Right atrium auricular region (tissue), 2 donors: ENCODE data around the gene SERPINE2. TPM values are rescaled to one million over a fixed set of nuclear protein-coding genes. Genes with fewer than 3 reads are reported as not detected.

Source experiments
- DNase-seq: peaks from one replicate; pipeline ENCODE4 v3.0.0-alpha.2; 2019; ENCODE audit warnings: low spot score
- H3K27ac ChIP-seq, 2 donors: fragments of 200-600 bp; sonication (generic); 1 replicate in 1 of 2; 2 replicates in 1 of 2; pipeline ENCODE4 v1.5.1; 2016 to 2019
- H3K27me3 ChIP-seq, 2 donors: fragments of 200-600 bp; sonication (generic); one replicate each; pipeline versions ENCODE4 v1.5.1 to v1.6.0; 2017 to 2019
- H3K36me3 ChIP-seq: fragments of 200-600 bp; sonication (generic); one replicate; pipeline ENCODE4 v1.5.1; 2016
- H3K4me1 ChIP-seq, 2 donors: fragments of 200-600 bp; sonication (generic); one replicate each; pipeline versions ENCODE4 v1.5.1 to v1.6.0; 2017 to 2019
- H3K4me3 ChIP-seq, 2 donors: fragments of 200-600 bp; sonication (generic); 1 replicate in 1 of 2; 2 replicates in 1 of 2; pipeline ENCODE4 v1.5.1; 2017 to 2019; ENCODE audit warnings: mild to moderate bottlenecking in 1 of 2, moderate library complexity in 1 of 2
- H3K9me3 ChIP-seq, 2 donors: fragments of 200-600 bp; sonication (generic); one replicate each; pipeline ENCODE4 v1.5.1; 2019
- CTCF ChIP-seq, 2 donors: fragments of 200-600 bp; sonication (generic); IDR thresholded peaks; one replicate each; pipeline ENCODE4 v1.5.1; 2019; ENCODE audit warnings: antibody characterized with exemption in 2 of 2
- total RNA-seq, 2 donors: library from RNA; depleted of rRNA; stranded (reverse); fragments of >200 nt; gene quantifications; one replicate each; pipeline ENCODE4 v1.1.0, GENCODE V29; 2016

The SERPINE2 gene
- total RNA-seq, 2 donors from 2014 or later: 20.2 to 54.3 TPM

- Histone ChIP-seq H3K9me3 (no peaks in the 10 kb centered on the region), H3K36me3 (no peaks in the 10 kb centered on the region), H3K4me1 (no peaks in the 10 kb centered on the region), H3K4me3 (no peak overlapping the region), H3K27me3 (no peaks in the 10 kb centered on the region), H3K27ac (peak overlapping the region in 1 of 2 donors; percentile 61)
- TF ChIP-seq CTCF (IDR thresholded peaks at IDR 0.05): peak in 1 of 2 donors; percentile 23
- peak; percentile 78 for DNase-seq
These were observed 33.6 kb upstream of the SERPINE2 start for GRCh38 chr2:224072541-224073188.

- Histone ChIP-seq H3K27ac (peak overlapping the region in 1 of 2 donors; percentile 51), H3K4me1 (no peaks in the 10 kb centered on the region), H3K9me3 (no peaks in the 10 kb centered on the region), H3K4me3 (no peak overlapping the region), H3K27me3 (no peaks in the 10 kb centered on the region), H3K36me3 (no peaks in the 10 kb centered on the region)
- no peak for TF ChIP-seq CTCF (IDR thresholded peaks at IDR 0.05)
- peak; percentile 69 for DNase-seq
These were observed 30.1 kb upstream of the SERPINE2 start for GRCh38 chr2:224069172-224069571.

- H3K27ac ChIP-seq: no peak overlapping the region
- TF ChIP-seq CTCF (IDR thresholded peaks at IDR 0.05): no peak
- H3K4me1 ChIP-seq: no peaks in the 10 kb centered on the region
- no peak for DNase-seq
- H3K27me3 ChIP-seq: no peaks in the 10 kb centered on the region
- no peak overlapping the region for H3K4me3 ChIP-seq
- H3K36me3 ChIP-seq: no peaks in the 10 kb centered on the region
- no peaks in the 10 kb centered on the region for H3K9me3 ChIP-seq
These were observed 24.2 kb upstream of the SERPINE2 start for GRCh38 chr2:224063298-224063648.

- Histone ChIP-seq H3K27me3 (no peaks in the 10 kb centered on the region), H3K4me3 (no peak overlapping the region), H3K4me1 (no peaks in the 10 kb centered on the region), H3K27ac (no peak overlapping the region), H3K36me3 (no peaks in the 10 kb centered on the region), H3K9me3 (no peaks in the 10 kb centered on the region)
- TF ChIP-seq CTCF (IDR thresholded peaks at IDR 0.05): no peak
- no peak for DNase-seq
These were observed 23.6 kb upstream of the SERPINE2 start for GRCh38 chr2:224062481-224063297.

- H3K27me3 ChIP-seq: no peaks in the 10 kb centered on the region
- H3K4me3 ChIP-seq: no peak overlapping the region
- TF ChIP-seq CTCF (IDR thresholded peaks at IDR 0.05): no peak
- H3K4me1 ChIP-seq: no peaks in the 10 kb centered on the region
- H3K9me3 ChIP-seq: no peaks in the 10 kb centered on the region
- H3K36me3 ChIP-seq: no peaks in the 10 kb centered on the region
- no peak for DNase-seq
- no peak overlapping the region for H3K27ac ChIP-seq
These were observed 21.8 kb upstream of the SERPINE2 start for GRCh38 chr2:224060783-224061482.
